Peyer's patch (tissue), 4 donors: ENCODE results near the gene CLDN24. TPM values are rescaled to one million over a fixed set of nuclear protein-coding genes. Genes with fewer than 3 reads are reported as not detected.

Experiments
- DNase-seq, 3 donors: peaks; one replicate each; pipeline ENCODE4 v3.0.0-alpha.2; 2017 to 2019
- H3K27ac ChIP-seq, 4 donors: fragments of 200-600 bp; sonication (generic); one replicate each; pipeline ENCODE4 v1.5.1; 2016 to 2019
- H3K27me3 ChIP-seq, 2 donors: fragments of 200-600 bp; sonication (generic); one replicate each; pipeline ENCODE4 v1.5.1; 2019
- H3K36me3 ChIP-seq, 3 donors: fragments of 200-600 bp; sonication (generic); one replicate each; pipeline ENCODE4 v1.5.1; 2016 to 2019
- H3K4me1 ChIP-seq, 4 donors: fragments of 200-600 bp; sonication (generic); one replicate each; pipeline ENCODE4 v1.5.1; 2016 to 2019
- H3K4me3 ChIP-seq, 4 donors: fragments of 200-600 bp; sonication (generic); 1 replicate in 3 of 4; 2 replicates in 1 of 4; pipeline ENCODE4 v1.5.1; 2016 to 2019; ENCODE audit warnings: mild to moderate bottlenecking in 1 of 4
- H3K9me3 ChIP-seq, 4 donors: fragments of 200-600 bp; sonication (generic); one replicate each; pipeline ENCODE4 v1.5.1; 2016 to 2019; ENCODE audit warnings: mild to moderate bottlenecking in 1 of 4
- POLR2A ChIP-seq, 2 donors: fragments of 450-650 bp; IDR thresholded peaks; one replicate each; pipeline ENCODE4 v1.5.1; 2017; ENCODE audit warnings: antibody characterized with exemption in 2 of 2, mild to moderate bottlenecking in 2 of 2, moderate library complexity in 2 of 2
- total RNA-seq, 4 donors: library from RNA; depleted of rRNA; stranded (reverse); fragments of >200 nt; gene quantifications; one replicate each; pipeline ENCODE4 v1.1.0, GENCODE V29; 2016
- TF ChIP-seq, protein P1 (sequence below), 6 experiments: fragments of 450-650 bp in 4 of 6; fragments of 200-600 bp in 2 of 6; sonication (generic) in 1 of 6; IDR thresholded peaks; one replicate each; pipeline ENCODE4 v1.5.1; 2017 to 2019; ENCODE audit warnings: antibody characterized with exemption in 6 of 6, mild to moderate bottlenecking in 3 of 6, moderate library complexity in 1 of 6

Gene CLDN24
- total RNA-seq, 4 donors from 2014 or later, result not detected

DNA sequence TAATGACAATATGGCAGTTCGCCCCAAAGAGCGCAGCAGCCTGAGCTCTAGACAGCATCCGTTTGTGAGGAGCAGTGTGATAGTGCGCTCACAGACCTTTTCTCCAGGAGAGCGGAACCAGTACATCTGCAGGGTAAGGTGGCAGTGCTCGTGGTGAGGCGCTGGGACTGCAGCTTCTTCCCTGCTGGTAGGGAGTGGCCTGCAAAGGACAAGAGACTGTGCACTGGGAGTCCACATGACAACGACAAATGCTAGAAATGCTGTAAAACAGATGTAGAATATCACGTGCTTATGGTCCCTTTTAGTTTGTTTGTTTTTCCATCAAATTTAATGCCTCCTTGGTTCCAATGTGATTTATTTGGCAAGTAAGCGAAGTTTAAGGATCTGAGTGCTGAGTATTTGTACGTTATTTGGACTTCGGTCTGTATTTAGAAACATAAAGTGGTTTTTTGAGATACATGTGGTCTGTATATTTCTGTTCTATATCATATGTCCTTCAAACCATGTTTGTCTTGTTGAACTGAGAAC is 37.9 kb downstream of the CLDN24 start:
- Histone ChIP-seq H3K4me3 (no peak overlapping the region), H3K27me3 (no peaks in the 10 kb centered on the region), H3K4me1 (peaks cover 0 to 3% (median 0%) of the 10 kb centered on the region in 4 donors), H3K9me3 (no peaks in the 10 kb centered on the region), H3K36me3 (peaks cover 0 to 5% (median 0%) of the 10 kb centered on the region in 3 donors), H3K27ac (no peak overlapping the region)
- no peak for DNase-seq
- TF ChIP-seq, protein P1, sequence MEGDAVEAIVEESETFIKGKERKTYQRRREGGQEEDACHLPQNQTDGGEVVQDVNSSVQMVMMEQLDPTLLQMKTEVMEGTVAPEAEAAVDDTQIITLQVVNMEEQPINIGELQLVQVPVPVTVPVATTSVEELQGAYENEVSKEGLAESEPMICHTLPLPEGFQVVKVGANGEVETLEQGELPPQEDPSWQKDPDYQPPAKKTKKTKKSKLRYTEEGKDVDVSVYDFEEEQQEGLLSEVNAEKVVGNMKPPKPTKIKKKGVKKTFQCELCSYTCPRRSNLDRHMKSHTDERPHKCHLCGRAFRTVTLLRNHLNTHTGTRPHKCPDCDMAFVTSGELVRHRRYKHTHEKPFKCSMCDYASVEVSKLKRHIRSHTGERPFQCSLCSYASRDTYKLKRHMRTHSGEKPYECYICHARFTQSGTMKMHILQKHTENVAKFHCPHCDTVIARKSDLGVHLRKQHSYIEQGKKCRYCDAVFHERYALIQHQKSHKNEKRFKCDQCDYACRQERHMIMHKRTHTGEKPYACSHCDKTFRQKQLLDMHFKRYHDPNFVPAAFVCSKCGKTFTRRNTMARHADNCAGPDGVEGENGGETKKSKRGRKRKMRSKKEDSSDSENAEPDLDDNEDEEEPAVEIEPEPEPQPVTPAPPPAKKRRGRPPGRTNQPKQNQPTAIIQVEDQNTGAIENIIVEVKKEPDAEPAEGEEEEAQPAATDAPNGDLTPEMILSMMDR (IDR thresholded peaks at IDR 0.05), result no peak
- no peak for TF ChIP-seq POLR2A (IDR thresholded peaks at IDR 0.05)

DNA sequence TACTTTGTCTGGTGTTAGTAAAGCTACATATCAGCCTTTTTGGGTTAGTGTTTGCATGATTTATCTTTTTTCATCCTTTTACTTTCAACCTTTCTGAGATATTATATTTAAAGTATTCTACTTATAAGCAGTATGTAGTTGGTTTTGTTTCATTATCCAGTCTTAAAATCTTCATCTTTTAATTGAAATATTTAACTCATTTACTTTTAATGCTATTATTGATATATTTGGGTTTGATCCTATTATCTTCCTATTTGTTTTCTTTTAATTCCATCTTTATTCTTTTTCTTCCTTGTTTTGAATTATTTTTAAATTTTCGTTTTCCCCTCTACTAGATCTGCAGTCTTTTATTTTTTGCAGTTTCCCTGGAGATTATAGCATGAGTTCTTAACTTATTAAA is 46.1 kb downstream of the CLDN24 start:
- Histone ChIP-seq H3K36me3 (no peaks in the 10 kb centered on the region), H3K4me3 (no peak overlapping the region), H3K4me1 (no peaks in the 10 kb centered on the region), H3K27me3 (no peaks in the 10 kb centered on the region), H3K9me3 (peaks cover 0 to 11% (median 2%) of the 10 kb centered on the region in 4 donors), H3K27ac (no peak overlapping the region)
- no peak for TF ChIP-seq POLR2A (IDR thresholded peaks at IDR 0.05)
- TF ChIP-seq, protein P1 (IDR thresholded peaks at IDR 0.05), result no peak
- no peak for DNase-seq

DNA sequence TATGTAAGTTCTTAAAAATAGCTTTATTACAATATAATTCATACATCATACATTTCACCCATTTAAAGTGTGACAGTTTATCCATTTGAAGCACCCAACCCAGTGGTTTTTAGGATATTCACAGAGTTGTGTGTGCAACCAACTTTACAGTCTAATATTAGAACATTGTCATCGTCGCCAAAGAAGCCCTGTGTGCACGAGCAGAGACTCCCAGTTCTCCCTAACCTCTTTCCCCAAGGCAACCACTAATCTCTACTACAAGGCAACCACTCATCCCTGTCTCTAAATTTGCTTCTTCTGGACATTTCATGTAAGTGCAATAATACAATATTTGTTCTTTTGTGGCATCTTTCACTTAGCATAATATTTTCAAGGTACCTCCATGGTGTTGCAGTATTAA is 49.8 kb downstream of the CLDN24 start:
- DNase-seq, result no peak
- Histone ChIP-seq H3K27ac (no peak overlapping the region), H3K9me3 (peaks cover 0 to 11% (median 2%) of the 10 kb centered on the region in 4 donors), H3K4me3 (no peak overlapping the region), H3K36me3 (no peaks in the 10 kb centered on the region), H3K27me3 (no peaks in the 10 kb centered on the region), H3K4me1 (no peaks in the 10 kb centered on the region)
- no peak for TF ChIP-seq POLR2A (IDR thresholded peaks at IDR 0.05)
- TF ChIP-seq, protein P1 (IDR thresholded peaks at IDR 0.05), result no peak

Other genes starting within 250 kb of the CLDN24 start
- gene WWC2, start 223.2 kb downstream of the CLDN24 start, total RNA-seq, result 10 to 100 TPM in 1 of 4 donors, 1 to 10 TPM in 3; 4.6 to 40.4 (median 9.5) TPM
- not detected for gene CLDN22, start 2.1 kb downstream of the CLDN24 start, total RNA-seq
- 10 to 100 TPM; 17.9 to 25.2 (median 19.9) TPM for gene CDKN2AIP, start 122.2 kb upstream of the CLDN24 start, total RNA-seq
- gene ING2, start 182.6 kb upstream of the CLDN24 start, total RNA-seq, result 10 to 100 TPM; 23.0 to 30.8 (median 25.0) TPM